HG02870 (cell line): ENCODE measurements around the gene ADAMTS17.

Source experiments
- ATAC-seq: cut with Tn5 transposase; IDR thresholded peaks from one replicate; pipeline ENCODE4 v1.9.1; 2021; ENCODE audit warnings: mild to moderate bottlenecking, moderate library complexity; ENCODE audit not compliant: unreplicated experiment

ADAMTS17 gene

GRCh38 chr15:100252779-100253417, 88.9 kb downstream of the ADAMTS17 start:
- ATAC-seq = no peak

- no peak for ATAC-seq
Observed at GRCh38 chr15:100252359-100252758, 89.4 kb downstream of the ADAMTS17 start.

GRCh38 chr15:100250176-100250800, 91.5 kb downstream of the ADAMTS17 start:
- no peak for ATAC-seq

- no peak for ATAC-seq
Observed at GRCh38 chr15:100249096-100249815, 92.5 kb downstream of the ADAMTS17 start.

GRCh38 chr15:100248236-100248635, 93.5 kb downstream of the ADAMTS17 start:
- no peak for ATAC-seq

- ATAC-seq = no peak
Observed at GRCh38 chr15:100247228-100248225, 94.2 kb downstream of the ADAMTS17 start.

GRCh38 chr15:100245855-100246254, 95.9 kb downstream of the ADAMTS17 start:
- ATAC-seq = no peak

- ATAC-seq = no peak
Observed at GRCh38 chr15:100245487-100245820, 96.3 kb downstream of the ADAMTS17 start.

GRCh38 chr15:100244796-100245486, 96.8 kb downstream of the ADAMTS17 start:
- ATAC-seq = no peak

- ATAC-seq = no peak
Observed at GRCh38 chr15:100242989-100243388, 98.8 kb downstream of the ADAMTS17 start.

GRCh38 chr15:100241572-100242482, 99.9 kb downstream of the ADAMTS17 start:
- ATAC-seq = no peak

- ATAC-seq = no peak
Observed at GRCh38 chr15:100236981-100237720, 104.6 kb downstream of the ADAMTS17 start.

- no peak for ATAC-seq
Observed at GRCh38 chr15:100235030-100235617, 106.7 kb downstream of the ADAMTS17 start.

GRCh38 chr15:100234158-100235029, 107.4 kb downstream of the ADAMTS17 start:
- no peak for ATAC-seq

- no peak for ATAC-seq
Observed at GRCh38 chr15:100230784-100231183, 111.0 kb downstream of the ADAMTS17 start.

GRCh38 chr15:100229181-100230163, 112.3 kb downstream of the ADAMTS17 start:
- ATAC-seq = no peak
